Measurements from ENCODE around the gene LAT.
"Not testable (repeated sequence)": the region's sequence is repeated elsewhere in the genome, so short reads cannot be mapped to it uniquely, and the experiment has no call there.

LAT gene

GRCh38 chr16:28980330-28980729 is 4.5 kb upstream of the LAT start:
- H3K27me3 ChIP-seq (ENCODE audit: low read depth, low read length); H3K9me3 ChIP-seq (ENCODE audit: control insufficient read depth in 1 of 2, low read length in 2 of 2); H3K4me3 ChIP-seq (ENCODE audit: low read depth in 1 of 2, low read length in 2 of 2); H3K27ac ChIP-seq (ENCODE audit: low read length): not testable (repeated sequence)
- peaks cover 4 to 15% of the 10 kb centered on the region in 2 donors for H3K4me1 ChIP-seq (ENCODE audit: control insufficient read depth in 1 of 2, insufficient read depth in 2 of 2, low read length in 2 of 2)
- H3K36me3 ChIP-seq (ENCODE audit: control insufficient read depth in 1 of 2, insufficient read depth in 2 of 2, low read length in 2 of 2), result peaks cover 20 to 68% of the 10 kb centered on the region in 2 donors

GRCh38 chr16:28980929-28981328 is 3.9 kb upstream of the LAT start:
- H3K27ac ChIP-seq (ENCODE audit: low read length), result no peak overlapping the region
- H3K4me1 ChIP-seq (ENCODE audit: control insufficient read depth in 1 of 2, insufficient read depth in 2 of 2, low read length in 2 of 2), result peaks cover 0 to 9% of the 10 kb centered on the region in 2 donors
- no peak overlapping the region for H3K4me3 ChIP-seq (ENCODE audit: low read depth in 1 of 2, low read length in 2 of 2)
- peaks cover 20 to 72% of the 10 kb centered on the region in 2 donors for H3K36me3 ChIP-seq (ENCODE audit: control insufficient read depth in 1 of 2, insufficient read depth in 2 of 2, low read length in 2 of 2)
- H3K27me3 ChIP-seq (ENCODE audit: low read depth, low read length), result no peaks in the 10 kb centered on the region
- peaks cover 0 to 4% of the 10 kb centered on the region in 2 donors for H3K9me3 ChIP-seq (ENCODE audit: control insufficient read depth in 1 of 2, low read length in 2 of 2)

DNA sequence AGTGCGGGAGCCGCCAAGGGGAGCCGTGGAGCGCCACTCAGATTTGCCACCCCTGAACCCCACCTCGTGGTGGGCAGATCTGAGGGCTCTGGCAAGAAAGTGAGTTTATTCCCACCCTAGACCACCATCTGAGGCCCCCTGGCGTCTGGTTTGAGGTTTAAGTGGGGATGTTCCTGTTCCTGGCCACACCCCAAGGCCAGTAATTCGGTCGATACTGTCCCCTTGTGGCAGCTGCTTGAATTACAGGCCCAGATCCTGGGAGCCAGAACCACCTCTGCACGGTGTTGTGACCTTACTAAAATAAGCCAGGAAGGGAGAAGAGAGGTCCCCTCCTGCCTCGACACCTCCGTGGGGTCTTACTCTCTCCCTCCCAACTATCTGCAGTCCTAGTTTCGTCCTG is 3.3 kb upstream of the LAT start:
- Histone ChIP-seq H3K4me3 (ENCODE audit: low read depth in 1 of 2, low read length in 2 of 2) (no peak overlapping the region), H3K36me3 (ENCODE audit: control insufficient read depth in 1 of 2, insufficient read depth in 2 of 2, low read length in 2 of 2) (peaks cover 20 to 78% of the 10 kb centered on the region in 2 donors)

DNA sequence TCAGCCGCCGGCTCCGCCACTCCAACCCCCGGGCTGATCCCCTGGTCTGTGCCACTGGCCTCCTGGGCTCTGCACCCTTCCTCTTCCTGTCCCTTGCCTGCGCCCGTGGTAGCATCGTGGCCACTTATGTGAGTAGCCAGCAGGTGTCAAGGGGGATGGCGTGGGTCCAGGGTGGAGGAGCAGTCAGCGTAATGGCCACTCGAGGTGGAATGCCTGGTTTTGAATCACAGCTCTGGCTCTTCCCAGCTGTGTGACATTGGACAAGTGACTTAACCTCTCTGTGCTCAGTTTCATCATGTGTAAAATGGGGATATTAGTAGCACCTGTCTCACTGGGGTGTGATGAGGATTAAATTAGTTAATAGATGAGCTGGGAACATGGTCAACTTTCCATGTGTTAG is 2.4 kb upstream of the LAT start:
- H3K9me3 ChIP-seq (ENCODE audit: control insufficient read depth in 1 of 2, low read length in 2 of 2), result peaks cover 4% of the 10 kb centered on the region in 2 donors
- no peaks in the 10 kb centered on the region for H3K27me3 ChIP-seq (ENCODE audit: low read depth, low read length)
- no peaks in the 10 kb centered on the region for H3K4me1 ChIP-seq (ENCODE audit: control insufficient read depth in 1 of 2, insufficient read depth in 2 of 2, low read length in 2 of 2)
- H3K27ac ChIP-seq (ENCODE audit: low read length), result no peak overlapping the region
- H3K4me3 ChIP-seq (ENCODE audit: low read depth in 1 of 2, low read length in 2 of 2), result no peak overlapping the region
- H3K36me3 ChIP-seq (ENCODE audit: control insufficient read depth in 1 of 2, insufficient read depth in 2 of 2, low read length in 2 of 2), result peaks cover 20 to 86% of the 10 kb centered on the region in 2 donors

More for the DNA sequence above, 3.3 kb upstream of the LAT start:
- H3K27me3 ChIP-seq (ENCODE audit: low read depth, low read length), result no peaks in the 10 kb centered on the region
- no peak overlapping the region for H3K27ac ChIP-seq (ENCODE audit: low read length)
- H3K4me1 ChIP-seq (ENCODE audit: control insufficient read depth in 1 of 2, insufficient read depth in 2 of 2, low read length in 2 of 2), result peaks cover 0 to 3% of the 10 kb centered on the region in 2 donors
- peaks cover 0 to 4% of the 10 kb centered on the region in 2 donors for H3K9me3 ChIP-seq (ENCODE audit: control insufficient read depth in 1 of 2, low read length in 2 of 2)

- peaks cover 20 to 83% of the 10 kb centered on the region in 2 donors for H3K36me3 ChIP-seq (ENCODE audit: control insufficient read depth in 1 of 2, insufficient read depth in 2 of 2, low read length in 2 of 2)
- no peak overlapping the region for H3K27ac ChIP-seq (ENCODE audit: low read length)
- no peak overlapping the region for H3K4me3 ChIP-seq (ENCODE audit: low read depth in 1 of 2, low read length in 2 of 2)
- H3K9me3 ChIP-seq (ENCODE audit: control insufficient read depth in 1 of 2, low read length in 2 of 2), result peaks cover 4% of the 10 kb centered on the region in 2 donors
- no peaks in the 10 kb centered on the region for H3K27me3 ChIP-seq (ENCODE audit: low read depth, low read length)
- no peaks in the 10 kb centered on the region for H3K4me1 ChIP-seq (ENCODE audit: control insufficient read depth in 1 of 2, insufficient read depth in 2 of 2, low read length in 2 of 2)
Observed at GRCh38 chr16:28982949-28983348, 1.9 kb upstream of the LAT start.

DNA sequence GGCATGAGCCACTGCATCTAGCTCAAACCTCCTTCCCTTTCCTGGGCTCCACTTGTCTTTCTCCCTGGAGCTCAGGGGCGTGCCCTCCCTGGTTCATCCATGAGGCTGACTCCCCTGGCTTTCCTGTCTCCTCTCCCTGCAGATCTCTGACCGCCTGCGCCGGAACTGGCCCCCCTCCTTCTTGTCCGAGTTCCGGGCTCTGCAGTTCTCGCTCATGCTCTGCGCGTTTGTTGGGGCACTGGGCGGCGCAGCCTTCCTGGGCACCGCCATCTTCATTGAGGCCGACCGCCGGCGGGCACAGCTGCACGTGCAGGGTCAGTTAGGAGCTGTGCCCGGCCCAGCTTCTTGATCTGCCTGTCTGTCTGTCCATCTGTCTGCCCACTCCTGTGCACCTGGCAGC is 1.2 kb upstream of the LAT start:
- H3K4me3 ChIP-seq (ENCODE audit: low read depth in 1 of 2, low read length in 2 of 2), result no peak overlapping the region
- H3K27ac ChIP-seq (ENCODE audit: low read length), result no peak overlapping the region
- peaks cover 4% of the 10 kb centered on the region in 2 donors for H3K9me3 ChIP-seq (ENCODE audit: control insufficient read depth in 1 of 2, low read length in 2 of 2)
- H3K27me3 ChIP-seq (ENCODE audit: low read depth, low read length), result no peaks in the 10 kb centered on the region
- no peaks in the 10 kb centered on the region for H3K4me1 ChIP-seq (ENCODE audit: control insufficient read depth in 1 of 2, insufficient read depth in 2 of 2, low read length in 2 of 2)
- H3K36me3 ChIP-seq (ENCODE audit: control insufficient read depth in 1 of 2, insufficient read depth in 2 of 2, low read length in 2 of 2), result peaks cover 15 to 77% of the 10 kb centered on the region in 2 donors

- Histone ChIP-seq H3K9me3 (ENCODE audit: control insufficient read depth in 1 of 2, low read length in 2 of 2) (peaks cover 4% of the 10 kb centered on the region in 2 donors), H3K4me3 (ENCODE audit: low read depth in 1 of 2, low read length in 2 of 2) (no peak overlapping the region), H3K36me3 (ENCODE audit: control insufficient read depth in 1 of 2, insufficient read depth in 2 of 2, low read length in 2 of 2) (peaks cover 15 to 74% of the 10 kb centered on the region in 2 donors), H3K27me3 (ENCODE audit: low read depth, low read length) (no peaks in the 10 kb centered on the region), H3K27ac (ENCODE audit: low read length) (no peak overlapping the region), H3K4me1 (ENCODE audit: control insufficient read depth in 1 of 2, insufficient read depth in 2 of 2, low read length in 2 of 2) (no peaks in the 10 kb centered on the region)
Observed at GRCh38 chr16:28984091-28984490, 761 bp upstream of the LAT start.

DNA sequence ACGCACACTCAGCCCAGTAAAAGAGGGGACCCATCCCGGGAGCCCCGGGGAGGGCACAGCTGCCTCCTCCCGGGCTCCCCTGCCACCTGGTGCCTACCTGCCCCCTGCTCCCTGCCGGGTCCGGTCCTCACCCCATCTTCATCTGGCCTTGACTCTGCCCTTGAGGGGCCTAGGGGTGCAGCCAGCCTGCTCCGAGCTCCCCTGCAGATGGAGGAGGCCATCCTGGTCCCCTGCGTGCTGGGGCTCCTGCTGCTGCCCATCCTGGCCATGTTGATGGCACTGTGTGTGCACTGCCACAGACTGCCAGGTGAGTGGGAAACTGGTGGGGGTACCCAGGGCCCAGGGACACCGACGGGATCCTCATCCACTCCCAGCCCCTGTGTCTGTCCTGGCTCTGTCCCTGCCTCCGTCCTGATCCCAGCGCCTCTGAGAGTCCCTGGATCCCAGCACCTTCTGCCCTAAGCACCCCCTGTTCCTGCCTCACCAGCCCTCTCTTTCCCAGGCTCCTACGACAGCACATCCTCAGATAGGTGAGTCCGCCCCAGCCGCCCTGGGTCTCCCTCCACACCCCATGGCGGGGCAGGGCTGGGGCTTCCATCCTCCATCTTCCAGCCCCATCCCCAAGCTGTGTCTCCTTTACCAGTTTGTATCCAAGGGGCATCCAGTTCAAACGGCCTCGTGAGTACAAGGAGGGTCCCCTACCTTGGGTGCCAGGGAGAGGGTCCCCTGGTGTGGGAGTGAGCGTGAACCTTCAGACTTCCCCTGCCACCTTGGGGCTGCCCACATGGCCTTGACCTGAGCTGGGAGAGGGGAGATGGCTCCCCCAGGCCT is 574 bp downstream of the LAT start:
- Histone ChIP-seq H3K4me3 (ENCODE audit: low read depth in 1 of 2, low read length in 2 of 2) (no peak overlapping the region), H3K36me3 (ENCODE audit: control insufficient read depth in 1 of 2, insufficient read depth in 2 of 2, low read length in 2 of 2) (peaks cover 15 to 78% of the 10 kb centered on the region in 2 donors), H3K9me3 (ENCODE audit: control insufficient read depth in 1 of 2, low read length in 2 of 2) (peaks cover 4% of the 10 kb centered on the region in 2 donors), H3K27ac (ENCODE audit: low read length) (no peak overlapping the region), H3K27me3 (ENCODE audit: low read depth, low read length) (no peaks in the 10 kb centered on the region), H3K4me1 (ENCODE audit: control insufficient read depth in 1 of 2, insufficient read depth in 2 of 2, low read length in 2 of 2) (no peaks in the 10 kb centered on the region)

DNA sequence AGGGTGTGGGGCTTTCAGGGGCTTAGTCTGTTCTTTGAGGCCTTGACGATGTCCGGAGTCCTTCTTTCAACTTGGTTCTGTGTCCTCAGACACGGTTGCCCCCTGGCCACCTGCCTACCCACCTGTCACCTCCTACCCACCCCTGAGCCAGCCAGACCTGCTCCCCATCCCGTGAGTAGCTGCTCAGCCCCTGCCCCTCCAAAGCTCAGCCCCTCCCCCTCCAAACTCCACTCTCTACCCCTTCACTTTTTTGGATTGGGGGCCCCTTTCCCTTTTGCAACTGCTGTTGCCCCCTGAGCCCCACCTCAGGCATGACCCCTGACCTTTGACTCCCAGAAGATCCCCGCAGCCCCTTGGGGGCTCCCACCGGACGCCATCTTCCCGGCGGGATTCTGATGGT is 1.2 kb downstream of the LAT start:
- Histone ChIP-seq H3K36me3 (ENCODE audit: control insufficient read depth in 1 of 2, insufficient read depth in 2 of 2, low read length in 2 of 2) (peaks cover 11 to 74% of the 10 kb centered on the region in 2 donors), H3K27ac (ENCODE audit: low read length) (no peak overlapping the region)

GRCh38 chr16:28986492-28986891 is 1.6 kb downstream of the LAT start:
- Histone ChIP-seq H3K4me3 (ENCODE audit: low read depth in 1 of 2, low read length in 2 of 2) (no peak overlapping the region), H3K4me1 (ENCODE audit: control insufficient read depth in 1 of 2, insufficient read depth in 2 of 2, low read length in 2 of 2) (no peaks in the 10 kb centered on the region), H3K9me3 (ENCODE audit: control insufficient read depth in 1 of 2, low read length in 2 of 2) (peaks cover 2 to 4% of the 10 kb centered on the region in 2 donors), H3K36me3 (ENCODE audit: control insufficient read depth in 1 of 2, insufficient read depth in 2 of 2, low read length in 2 of 2) (peaks cover 7 to 70% of the 10 kb centered on the region in 2 donors), H3K27ac (ENCODE audit: low read length) (no peak overlapping the region), H3K27me3 (ENCODE audit: low read depth, low read length) (no peaks in the 10 kb centered on the region)

More for the DNA sequence above, 1.2 kb downstream of the LAT start:
- Histone ChIP-seq H3K4me1 (ENCODE audit: control insufficient read depth in 1 of 2, insufficient read depth in 2 of 2, low read length in 2 of 2) (no peaks in the 10 kb centered on the region), H3K27me3 (ENCODE audit: low read depth, low read length) (no peaks in the 10 kb centered on the region), H3K9me3 (ENCODE audit: control insufficient read depth in 1 of 2, low read length in 2 of 2) (peaks cover 4% of the 10 kb centered on the region in 2 donors), H3K4me3 (ENCODE audit: low read depth in 1 of 2, low read length in 2 of 2) (no peak overlapping the region)

GRCh38 chr16:28987170-28987853 is 2.5 kb downstream of the LAT start:
- H3K4me1 ChIP-seq (ENCODE audit: control insufficient read depth in 1 of 2, insufficient read depth in 2 of 2, low read length in 2 of 2), result no peaks in the 10 kb centered on the region
- no peak overlapping the region for H3K27ac ChIP-seq (ENCODE audit: low read length)
- no peaks in the 10 kb centered on the region for H3K27me3 ChIP-seq (ENCODE audit: low read depth, low read length)
- no peak overlapping the region for H3K4me3 ChIP-seq (ENCODE audit: low read depth in 1 of 2, low read length in 2 of 2)
- peaks cover 0 to 4% of the 10 kb centered on the region in 2 donors for H3K9me3 ChIP-seq (ENCODE audit: control insufficient read depth in 1 of 2, low read length in 2 of 2)
- peaks cover 0 to 62% of the 10 kb centered on the region in 2 donors for H3K36me3 ChIP-seq (ENCODE audit: control insufficient read depth in 1 of 2, insufficient read depth in 2 of 2, low read length in 2 of 2)

All from muscle layer of duodenum (tissue), 2 donors.